GM21825 (cell line): ENCODE measurements around the gene AP2A2.

ENCODE experiments used
- ATAC-seq: cut with Tn5 transposase; IDR thresholded peaks from one replicate; pipeline ENCODE4 v1.9.1; 2021; ENCODE audit warnings: mild to moderate bottlenecking, moderate library complexity; ENCODE audit not compliant: unreplicated experiment

AP2A2 gene

GRCh38 chr11:898540-899190 is 27.0 kb upstream of the AP2A2 start:
- no peak for ATAC-seq

- no peak for ATAC-seq
These were observed 25.9 kb upstream of the AP2A2 start for GRCh38 chr11:899724-900123.

- ATAC-seq = no peak
These were observed 25.1 kb upstream of the AP2A2 start for GRCh38 chr11:900545-900944.

- no peak for ATAC-seq
These were observed 24.1 kb upstream of the AP2A2 start for GRCh38 chr11:901452-902061.

- no peak for ATAC-seq
These were observed 21.3 kb upstream of the AP2A2 start for GRCh38 chr11:904380-904779.

GRCh38 chr11:905952-906351 is 19.7 kb upstream of the AP2A2 start:
- no peak for ATAC-seq

GRCh38 chr11:907668-908067 is 18.0 kb upstream of the AP2A2 start:
- no peak for ATAC-seq

GRCh38 chr11:908273-908672 is 17.4 kb upstream of the AP2A2 start:
- ATAC-seq = no peak

- no peak for ATAC-seq
These were observed 16.3 kb upstream of the AP2A2 start for GRCh38 chr11:909406-909805.

- ATAC-seq = peak; percentile 22
These were observed 15.6 kb upstream of the AP2A2 start for GRCh38 chr11:910044-910588.

GRCh38 chr11:910589-911030 is 15.1 kb upstream of the AP2A2 start, which contains the start of gene CHID1:
TSS of gene CHID1 (minus strand) at chr11:910810. CDS start at chr11:904816, 5,994 bp downstream.
- ATAC-seq = peak; percentile 87

- peak; percentile 21 for ATAC-seq
These were observed 14.4 kb upstream of the AP2A2 start for GRCh38 chr11:911031-911889.

GRCh38 chr11:911890-912219 is 13.8 kb upstream of the AP2A2 start:
- ATAC-seq = no peak

GRCh38 chr11:912266-912665 is 13.4 kb upstream of the AP2A2 start:
- ATAC-seq = no peak

GRCh38 chr11:913043-913442 is 12.6 kb upstream of the AP2A2 start:
- ATAC-seq = no peak

GRCh38 chr11:914204-914603 is 11.5 kb upstream of the AP2A2 start:
- ATAC-seq = no peak

- ATAC-seq = no peak
These were observed 10.7 kb upstream of the AP2A2 start for GRCh38 chr11:914747-915501.

GRCh38 chr11:917426-917825 is 8.2 kb upstream of the AP2A2 start:
- ATAC-seq = no peak

GRCh38 chr11:921921-922678 is 3.6 kb upstream of the AP2A2 start:
- ATAC-seq = no peak
